ENCODE data around the gene XYLT1.

Gene XYLT1

GRCh38 chr16:17403156-17403809 is 67.5 kb downstream of the XYLT1 start:
- Mint-ChIP-seq H3K36me3 (ENCODE audit: low read depth) (no peaks in the 10 kb centered on the region), H3K4me1 (peaks cover 7% of the 10 kb centered on the region), H3K4me3 (no peak overlapping the region), H3K9me3 (no peaks in the 10 kb centered on the region), H3K27ac (no peak overlapping the region), H3K27me3 (no peaks in the 10 kb centered on the region)
- DNase-seq (no peak), ATAC-seq (no peak)

- H3K4me1 Mint-ChIP-seq: peaks cover 24% of the 10 kb centered on the region
- no peaks in the 10 kb centered on the region for H3K27me3 Mint-ChIP-seq
- no peak for DNase-seq
- H3K9me3 Mint-ChIP-seq: no peaks in the 10 kb centered on the region
- H3K27ac Mint-ChIP-seq: no peak overlapping the region
- H3K36me3 Mint-ChIP-seq (ENCODE audit: low read depth): peaks cover 2% of the 10 kb centered on the region
- H3K4me3 Mint-ChIP-seq: no peak overlapping the region
- ATAC-seq: no peak
These were observed 73.3 kb downstream of the XYLT1 start for GRCh38 chr16:17397499-17397891.

GRCh38 chr16:17396762-17397498 is 73.8 kb downstream of the XYLT1 start:
- peaks cover 29% of the 10 kb centered on the region for H3K4me1 Mint-ChIP-seq
- H3K27me3 Mint-ChIP-seq: no peaks in the 10 kb centered on the region
- ATAC-seq (no peak), DNase-seq (no peak)
- peaks cover 2% of the 10 kb centered on the region for H3K36me3 Mint-ChIP-seq (ENCODE audit: low read depth)
- no peak overlapping the region for H3K4me3 Mint-ChIP-seq
- H3K27ac Mint-ChIP-seq: peak overlapping the region; percentile 59
- H3K9me3 Mint-ChIP-seq: peaks cover 5% of the 10 kb centered on the region

- no peak for DNase-seq
- no peak for ATAC-seq
- no peak overlapping the region for H3K4me3 Mint-ChIP-seq
- no peaks in the 10 kb centered on the region for H3K27me3 Mint-ChIP-seq
- no peak overlapping the region for H3K27ac Mint-ChIP-seq
- peaks cover 31% of the 10 kb centered on the region for H3K4me1 Mint-ChIP-seq
- peaks cover 8% of the 10 kb centered on the region for H3K9me3 Mint-ChIP-seq
- peaks cover 4% of the 10 kb centered on the region for H3K36me3 Mint-ChIP-seq (ENCODE audit: low read depth)
These were observed 74.8 kb downstream of the XYLT1 start for GRCh38 chr16:17395849-17396480.

GRCh38 chr16:17392857-17393692 is 77.7 kb downstream of the XYLT1 start:
- Mint-ChIP-seq H3K4me1 (peaks cover 25% of the 10 kb centered on the region), H3K4me3 (no peak overlapping the region), H3K27me3 (no peaks in the 10 kb centered on the region), H3K27ac (no peak overlapping the region), H3K9me3 (peaks cover 8% of the 10 kb centered on the region), H3K36me3 (ENCODE audit: low read depth) (peaks cover 4% of the 10 kb centered on the region)
- DNase-seq: no peak
- ATAC-seq: no peak

DNA sequence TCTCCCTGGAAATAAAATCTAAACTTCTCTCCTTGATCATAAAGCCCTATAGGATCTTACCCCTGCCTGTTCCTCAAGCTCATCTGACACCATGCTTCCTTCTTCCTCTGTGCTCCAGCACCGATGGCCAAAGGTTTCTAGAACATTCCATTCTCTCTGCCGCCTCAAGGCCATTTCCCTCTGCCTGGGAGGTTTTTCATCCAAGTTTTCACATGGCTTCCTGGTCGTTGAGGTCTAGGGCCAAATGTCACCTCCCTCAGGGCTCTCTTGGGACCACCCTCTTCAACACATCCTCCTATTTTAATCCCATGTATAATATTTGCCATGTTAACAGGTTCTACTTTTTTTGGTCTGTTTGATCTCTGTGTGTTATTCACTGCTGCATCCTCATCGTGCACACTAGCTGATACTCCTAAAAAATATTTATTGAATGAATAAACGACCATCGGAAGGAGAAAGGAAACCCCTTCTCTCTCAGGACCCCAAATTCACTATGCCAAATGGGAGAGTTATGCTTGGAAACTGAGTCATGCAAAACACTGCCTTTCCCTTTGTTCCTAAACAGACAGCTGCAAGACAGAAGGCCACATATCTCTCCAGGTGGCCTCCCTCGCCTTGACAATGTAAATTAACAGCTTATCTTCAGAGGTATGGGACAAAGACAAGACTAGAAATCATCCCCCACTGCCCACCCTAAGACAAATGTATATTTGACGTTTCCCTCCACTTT is 78.5 kb downstream of the XYLT1 start:
- Mint-ChIP-seq H3K27ac (no peak overlapping the region), H3K27me3 (no peaks in the 10 kb centered on the region), H3K9me3 (peaks cover 8% of the 10 kb centered on the region), H3K4me3 (no peak overlapping the region), H3K36me3 (ENCODE audit: low read depth) (peaks cover 4% of the 10 kb centered on the region), H3K4me1 (peaks cover 22% of the 10 kb centered on the region)
- DNase-seq (no peak), ATAC-seq (no peak)

GRCh38 chr16:17391715-17392114 is 79.0 kb downstream of the XYLT1 start:
- peaks cover 8% of the 10 kb centered on the region for H3K9me3 Mint-ChIP-seq
- DNase-seq (no peak), ATAC-seq (no peak)
- no peaks in the 10 kb centered on the region for H3K27me3 Mint-ChIP-seq
- H3K4me3 Mint-ChIP-seq: no peak overlapping the region
- peaks cover 4% of the 10 kb centered on the region for H3K36me3 Mint-ChIP-seq (ENCODE audit: low read depth)
- peaks cover 18% of the 10 kb centered on the region for H3K4me1 Mint-ChIP-seq
- H3K27ac Mint-ChIP-seq: no peak overlapping the region

DNA sequence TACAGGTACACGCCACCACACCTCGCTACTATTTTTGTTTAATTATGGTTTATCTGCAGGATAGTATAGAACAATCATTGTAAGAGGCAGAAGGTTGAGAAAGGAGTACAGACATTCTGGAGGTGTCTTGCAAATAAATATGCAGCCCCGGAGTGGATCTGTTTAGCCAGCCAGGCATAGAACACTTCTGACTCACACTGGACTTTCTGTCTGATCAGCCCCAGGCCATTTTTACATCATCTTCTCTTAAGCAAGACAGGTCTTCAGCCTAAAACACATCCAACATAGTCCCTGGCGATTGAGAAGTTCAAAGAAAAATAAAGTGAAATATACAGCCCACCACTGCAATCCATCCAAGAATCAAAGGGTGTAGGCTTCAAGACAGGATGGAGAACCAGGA is 81.4 kb downstream of the XYLT1 start:
- Mint-ChIP-seq H3K27me3 (no peaks in the 10 kb centered on the region), H3K4me1 (peaks cover 19% of the 10 kb centered on the region), H3K4me3 (no peak overlapping the region), H3K36me3 (ENCODE audit: low read depth) (peaks cover 4% of the 10 kb centered on the region), H3K9me3 (peaks cover 8% of the 10 kb centered on the region), H3K27ac (no peak overlapping the region)
- DNase-seq: no peak
- ATAC-seq: no peak

DNA sequence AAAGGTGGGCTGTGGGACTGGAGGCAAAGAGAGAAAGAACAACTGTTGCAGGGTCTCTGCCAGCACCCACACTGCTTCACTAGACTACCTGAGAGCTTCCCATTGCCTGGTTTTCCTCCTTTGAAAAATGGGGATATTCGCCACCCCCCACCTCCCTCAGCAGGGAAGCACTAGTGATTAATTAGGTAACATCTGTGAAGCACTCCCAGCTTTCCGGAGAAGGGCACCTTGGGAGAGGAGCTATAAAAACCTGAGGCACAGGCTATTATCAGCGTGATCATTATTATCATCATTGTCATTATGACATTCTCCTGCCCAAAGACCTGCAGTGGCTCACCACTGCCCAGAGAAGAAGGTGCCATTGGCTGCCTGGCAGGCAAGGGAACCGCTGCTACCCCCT is 83.5 kb downstream of the XYLT1 start:
- Mint-ChIP-seq H3K9me3 (peaks cover 6% of the 10 kb centered on the region), H3K4me1 (peaks cover 21% of the 10 kb centered on the region), H3K27ac (no peak overlapping the region), H3K36me3 (ENCODE audit: low read depth) (peaks cover 2% of the 10 kb centered on the region), H3K27me3 (no peaks in the 10 kb centered on the region), H3K4me3 (no peak overlapping the region)
- DNase-seq (no peak), ATAC-seq (no peak)

DNA sequence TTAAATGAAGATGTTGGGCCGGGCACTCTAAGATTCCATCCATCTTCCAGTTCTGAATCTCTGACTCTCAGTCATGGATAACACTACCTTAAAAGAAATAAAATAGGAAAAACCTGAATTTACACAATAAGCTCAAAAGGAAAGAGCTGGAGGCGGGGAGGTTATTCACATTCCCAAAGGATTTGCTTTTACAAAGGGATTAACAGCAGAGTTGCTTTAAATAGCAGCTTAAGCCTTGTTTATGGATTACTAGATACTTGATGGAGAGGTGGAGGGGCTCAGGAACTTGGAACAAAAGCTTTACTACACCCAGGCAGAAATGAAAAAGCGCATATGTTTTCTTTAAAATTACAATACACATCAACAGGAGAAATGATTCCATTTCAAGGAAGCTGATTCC is 84.5 kb downstream of the XYLT1 start:
- no peak overlapping the region for H3K27ac Mint-ChIP-seq
- no peak for ATAC-seq
- no peaks in the 10 kb centered on the region for H3K36me3 Mint-ChIP-seq (ENCODE audit: low read depth)
- no peaks in the 10 kb centered on the region for H3K9me3 Mint-ChIP-seq
- H3K4me3 Mint-ChIP-seq: no peak overlapping the region
- H3K27me3 Mint-ChIP-seq: no peaks in the 10 kb centered on the region
- peaks cover 16% of the 10 kb centered on the region for H3K4me1 Mint-ChIP-seq
- DNase-seq: no peak

DNA sequence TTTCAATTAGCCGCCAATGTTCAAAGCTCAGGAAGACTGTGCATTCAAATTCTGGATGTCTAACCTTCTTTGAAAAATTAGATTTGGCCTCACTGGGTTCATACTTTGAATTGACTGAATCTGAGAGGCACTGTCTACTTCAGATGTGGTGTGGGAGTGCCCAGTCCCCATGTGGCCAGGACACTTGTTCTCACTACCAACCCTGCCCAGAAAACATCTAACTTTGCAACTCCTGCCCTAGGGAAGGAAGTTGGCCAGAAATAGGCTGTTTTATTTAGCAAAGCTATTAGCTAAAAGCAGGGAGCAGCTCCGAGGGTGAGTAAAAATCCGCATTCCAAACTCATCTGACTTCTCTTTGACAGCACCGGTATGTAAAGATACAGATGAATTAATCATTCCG is 86.3 kb downstream of the XYLT1 start:
- Mint-ChIP-seq H3K9me3 (no peaks in the 10 kb centered on the region), H3K4me3 (no peak overlapping the region), H3K36me3 (ENCODE audit: low read depth) (no peaks in the 10 kb centered on the region), H3K27me3 (no peaks in the 10 kb centered on the region), H3K27ac (no peak overlapping the region), H3K4me1 (peaks cover 27% of the 10 kb centered on the region)
- no peak for DNase-seq
- no peak for ATAC-seq

DNA sequence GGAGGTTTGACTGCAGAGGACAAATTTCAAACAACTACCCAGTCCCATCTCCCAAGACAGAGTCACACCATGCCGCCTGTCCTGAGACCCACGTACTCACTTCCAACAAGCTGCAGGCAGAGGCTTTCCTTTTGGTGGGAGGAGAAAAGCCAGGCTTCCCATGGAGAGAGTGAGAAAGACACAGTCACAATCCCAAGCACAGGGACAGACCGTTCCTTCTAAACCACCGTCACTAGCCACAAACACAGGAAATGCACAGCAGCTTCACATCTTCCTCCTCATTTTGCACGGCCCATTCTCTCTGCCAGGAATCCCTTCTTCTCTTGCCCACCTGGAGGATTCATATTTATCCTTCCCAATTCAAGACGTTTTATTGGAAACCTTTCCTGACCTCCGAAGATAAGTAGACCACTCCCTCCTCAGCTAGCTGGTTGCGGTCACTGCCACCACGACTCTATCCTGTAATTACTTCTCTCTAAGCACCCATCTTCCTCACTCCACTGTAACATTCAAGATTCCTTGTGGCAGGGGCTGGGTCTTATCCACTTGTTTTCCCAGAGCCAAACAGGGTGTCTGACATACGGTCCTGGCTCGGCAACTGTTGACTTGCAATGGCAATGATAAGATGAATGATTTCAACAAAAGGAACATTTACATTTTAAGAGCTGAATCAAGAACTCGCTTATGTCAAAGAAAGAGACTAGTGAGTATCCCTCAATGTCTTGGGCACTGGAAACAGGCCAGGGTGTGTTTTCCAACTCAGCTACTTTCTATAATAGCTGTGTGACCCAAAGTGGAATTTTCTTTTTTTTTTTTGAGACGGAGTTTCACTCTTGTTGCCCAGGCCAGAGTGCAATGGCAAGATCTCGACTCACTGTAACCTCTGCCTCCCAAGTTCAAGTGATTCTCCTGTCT is 87.6 kb downstream of the XYLT1 start:
- Mint-ChIP-seq H3K27me3 (no peaks in the 10 kb centered on the region), H3K36me3 (ENCODE audit: low read depth) (no peaks in the 10 kb centered on the region), H3K4me3 (peak overlapping the region; percentile 19), H3K9me3 (no peaks in the 10 kb centered on the region), H3K4me1 (peaks cover 38% of the 10 kb centered on the region), H3K27ac (peak overlapping the region; percentile 24)
- no peak for DNase-seq
- ATAC-seq: no peak

GRCh38 chr16:17382514-17382913 is 88.2 kb downstream of the XYLT1 start:
- H3K36me3 Mint-ChIP-seq (ENCODE audit: low read depth): no peaks in the 10 kb centered on the region
- no peak for ATAC-seq
- H3K27ac Mint-ChIP-seq: no peak overlapping the region

More at GRCh38 chr16:17382514-17382913, 88.2 kb downstream of the XYLT1 start:
- peaks cover 43% of the 10 kb centered on the region for H3K4me1 Mint-ChIP-seq
- DNase-seq: no peak
- H3K4me3 Mint-ChIP-seq: no peak overlapping the region
- no peaks in the 10 kb centered on the region for H3K27me3 Mint-ChIP-seq
- H3K9me3 Mint-ChIP-seq: no peaks in the 10 kb centered on the region

Measured in activated naive CD8-positive, alpha-beta T cell treated with anti-CD3 and anti-CD28 coated beads, Interleukin-2, amount 50 U/mL, for 24 hours (primary cell).